AG10803 (cell line): Measurements from ENCODE around the gene FGD2.
A peak's percentile ranks its signal among the peaks of the same experiment; 100 is the strongest.

ENCODE experiments used
- DNase-seq: peaks from one replicate; pipeline ENCODE4 v3.0.0; 2010; ENCODE audit warnings: low read depth
- H3K4me3 ChIP-seq: 2 replicates; pipeline ENCODE4 v1.5.1; 2011; ENCODE audit warnings: mild to moderate bottlenecking, low read length, control low read depth
- TF ChIP-seq, protein P1 (sequence below): conservative IDR thresholded peaks from 2 replicates; pipeline ENCODE4 v1.5.1; 2011; ENCODE audit warnings: mild to moderate bottlenecking, low read length, control low read depth, inconsistent platforms

FGD2 gene

DNA sequence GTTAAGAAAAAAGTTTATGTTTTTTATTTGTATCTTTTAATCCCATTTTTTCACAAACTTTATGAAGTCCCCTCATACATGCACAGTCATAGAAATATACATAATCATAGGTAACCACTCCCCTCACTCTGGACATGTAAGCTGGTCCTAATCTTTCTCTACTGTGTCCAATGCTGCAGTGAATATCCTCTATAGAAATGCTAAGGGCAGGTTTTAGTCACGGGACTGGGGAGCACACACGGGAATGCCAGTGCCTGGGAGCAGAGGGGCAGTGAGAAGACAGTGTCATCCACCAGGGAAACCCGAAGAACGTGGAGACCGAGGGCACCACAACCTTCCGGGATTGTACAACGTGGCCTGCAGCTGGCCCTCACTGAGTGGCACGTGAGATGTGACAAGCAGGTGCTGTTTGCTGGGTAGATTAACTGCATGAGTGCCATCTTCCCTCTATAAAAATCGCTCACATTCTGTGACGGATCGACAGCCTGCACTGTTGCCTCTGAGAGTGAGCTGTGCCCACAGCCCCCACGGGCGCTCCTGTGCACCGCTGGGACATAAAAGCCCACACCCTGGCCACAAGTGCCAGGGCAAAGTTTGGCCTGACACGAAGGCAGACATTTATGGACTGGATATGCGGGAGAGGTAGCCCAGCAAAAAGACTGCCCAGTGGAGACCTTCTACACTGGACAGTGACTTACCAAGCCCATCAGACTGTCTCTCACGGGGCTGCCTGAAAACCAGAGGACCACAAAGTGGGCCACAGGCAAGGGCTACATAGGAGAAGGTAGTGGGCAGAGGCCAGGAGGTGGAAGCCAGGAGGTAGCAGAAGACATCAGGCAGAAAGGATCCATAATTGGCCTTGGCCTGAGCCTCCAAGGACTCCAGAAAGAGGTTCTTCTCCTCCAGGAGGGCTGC, 63.2 kb downstream of the FGD2 start:
- no peak for DNase-seq
- H3K4me3 ChIP-seq = no peak overlapping the region
- TF ChIP-seq, protein P1, sequence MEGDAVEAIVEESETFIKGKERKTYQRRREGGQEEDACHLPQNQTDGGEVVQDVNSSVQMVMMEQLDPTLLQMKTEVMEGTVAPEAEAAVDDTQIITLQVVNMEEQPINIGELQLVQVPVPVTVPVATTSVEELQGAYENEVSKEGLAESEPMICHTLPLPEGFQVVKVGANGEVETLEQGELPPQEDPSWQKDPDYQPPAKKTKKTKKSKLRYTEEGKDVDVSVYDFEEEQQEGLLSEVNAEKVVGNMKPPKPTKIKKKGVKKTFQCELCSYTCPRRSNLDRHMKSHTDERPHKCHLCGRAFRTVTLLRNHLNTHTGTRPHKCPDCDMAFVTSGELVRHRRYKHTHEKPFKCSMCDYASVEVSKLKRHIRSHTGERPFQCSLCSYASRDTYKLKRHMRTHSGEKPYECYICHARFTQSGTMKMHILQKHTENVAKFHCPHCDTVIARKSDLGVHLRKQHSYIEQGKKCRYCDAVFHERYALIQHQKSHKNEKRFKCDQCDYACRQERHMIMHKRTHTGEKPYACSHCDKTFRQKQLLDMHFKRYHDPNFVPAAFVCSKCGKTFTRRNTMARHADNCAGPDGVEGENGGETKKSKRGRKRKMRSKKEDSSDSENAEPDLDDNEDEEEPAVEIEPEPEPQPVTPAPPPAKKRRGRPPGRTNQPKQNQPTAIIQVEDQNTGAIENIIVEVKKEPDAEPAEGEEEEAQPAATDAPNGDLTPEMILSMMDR = no peak

DNA sequence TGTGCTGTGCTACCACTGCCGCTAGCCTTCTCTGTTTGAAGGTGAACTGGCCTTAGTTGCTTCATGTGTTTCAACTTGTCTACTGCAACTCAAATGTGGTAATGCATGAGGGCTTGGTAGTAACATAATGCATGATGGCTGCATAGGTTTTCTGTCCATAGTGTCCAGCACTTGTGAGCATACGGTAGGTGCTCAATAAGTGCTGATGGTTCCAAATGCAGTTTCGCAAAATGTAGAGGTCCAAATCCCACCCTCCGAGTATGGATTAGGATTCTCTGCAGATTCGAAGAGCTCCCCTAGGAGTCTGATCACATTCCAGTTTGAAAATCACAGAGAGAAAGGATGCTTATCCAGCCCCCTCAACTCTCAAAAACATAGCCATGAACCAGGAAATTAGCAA, 64.2 kb downstream of the FGD2 start:
- TF ChIP-seq, protein P1 = no peak
- no peak for DNase-seq
- no peak overlapping the region for H3K4me3 ChIP-seq

DNA sequence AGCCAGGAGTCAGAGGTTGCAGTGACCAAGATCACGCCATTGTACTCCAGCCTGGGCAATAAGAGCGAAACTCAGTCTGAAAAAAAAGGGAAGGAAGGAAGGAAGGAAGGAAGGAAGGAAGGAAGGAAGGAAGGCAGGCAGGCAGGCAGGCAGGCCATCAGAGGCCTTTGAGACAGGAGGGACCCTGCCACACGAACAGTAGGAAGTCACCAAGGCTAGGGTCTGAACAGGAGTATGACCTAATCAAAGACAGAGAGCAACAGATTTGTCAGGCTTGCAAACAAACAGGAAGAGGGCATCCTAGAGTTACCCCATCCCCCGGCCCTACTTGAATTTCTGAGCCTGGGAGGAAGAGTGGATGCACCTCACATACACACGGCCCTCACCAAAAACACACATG, 67.1 kb downstream of the FGD2 start:
- TF ChIP-seq, protein P1 = no peak
- no peak for DNase-seq
- no peak overlapping the region for H3K4me3 ChIP-seq

DNA sequence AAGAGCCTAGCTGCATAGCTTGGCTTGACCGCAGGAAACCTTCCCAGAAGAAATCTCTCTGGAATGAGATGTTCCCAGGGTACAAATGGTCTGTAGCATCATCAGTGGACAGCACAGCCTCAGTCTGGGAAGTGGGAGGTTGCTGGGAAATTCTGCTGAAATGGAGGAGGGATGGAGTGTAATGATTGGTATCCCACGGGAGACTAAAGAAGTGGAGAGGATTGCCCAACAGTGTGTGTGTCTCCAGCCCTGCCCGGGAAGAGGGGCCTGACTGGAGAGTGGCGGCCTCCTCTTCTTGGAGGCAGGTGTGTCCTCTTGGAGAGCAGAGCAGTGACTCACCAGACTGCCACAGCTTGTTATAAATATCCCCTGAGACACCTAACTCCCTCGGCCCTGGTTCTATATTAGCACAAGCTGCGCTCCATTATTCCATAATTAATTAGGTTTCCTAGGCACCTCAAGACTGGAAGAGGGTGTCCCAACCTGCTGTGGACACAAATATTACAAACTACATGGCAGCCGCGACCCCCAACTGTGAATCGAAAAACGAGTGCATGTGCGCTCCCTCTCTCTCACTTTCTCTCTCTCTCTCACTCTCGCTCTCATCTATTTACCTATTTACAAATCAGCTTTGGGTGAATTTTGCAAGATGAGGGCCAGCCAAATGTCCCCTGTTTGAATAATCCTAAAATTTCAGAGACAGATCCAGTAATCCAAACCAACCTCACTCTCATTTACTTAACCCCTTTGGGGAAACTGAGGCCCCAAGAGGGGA, 68.8 kb downstream of the FGD2 start:
- peak; percentile 78 for DNase-seq
- TF ChIP-seq, protein P1 = no peak

DNA sequence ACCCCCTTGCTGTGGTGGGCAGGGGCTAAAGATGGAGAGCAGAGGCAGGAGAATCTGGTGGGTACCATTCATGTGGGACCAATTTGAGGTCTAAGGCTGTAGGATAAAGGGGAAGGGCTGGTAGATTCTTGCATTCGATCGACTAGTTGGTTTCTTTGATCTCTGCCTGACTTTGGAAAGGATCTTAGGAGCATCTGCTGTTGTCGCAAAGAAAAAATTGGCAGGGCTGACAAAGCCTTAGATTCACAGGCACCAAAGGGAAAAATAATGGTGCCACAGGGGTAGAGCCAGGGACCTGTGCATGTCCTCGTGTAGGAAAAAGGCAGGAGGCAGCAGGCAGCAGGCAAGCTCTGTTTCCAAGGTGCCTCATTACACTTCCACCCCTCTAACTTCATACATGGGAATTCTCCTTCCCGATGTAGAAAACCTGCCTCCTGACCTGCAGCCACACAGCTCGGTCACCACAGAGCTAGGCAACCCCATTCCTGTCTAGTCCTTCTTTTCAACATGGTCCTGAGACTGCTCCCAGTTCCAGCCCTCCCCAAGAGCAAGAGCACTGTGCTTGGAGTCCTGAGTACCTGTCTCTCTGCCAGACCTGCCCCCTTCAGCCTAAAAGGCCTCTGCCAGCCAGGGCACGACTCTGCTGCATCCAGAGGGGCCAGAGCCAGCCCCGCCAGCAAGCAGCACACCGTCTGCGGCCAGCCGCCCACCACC, 71.9 kb downstream of the FGD2 start:
- DNase-seq = no peak
- H3K4me3 ChIP-seq = peak overlapping the region; percentile 17; the same call in 1 of the 2 replicates

More for the DNA sequence above, 68.8 kb downstream of the FGD2 start:
- no peak overlapping the region for H3K4me3 ChIP-seq

DNA sequence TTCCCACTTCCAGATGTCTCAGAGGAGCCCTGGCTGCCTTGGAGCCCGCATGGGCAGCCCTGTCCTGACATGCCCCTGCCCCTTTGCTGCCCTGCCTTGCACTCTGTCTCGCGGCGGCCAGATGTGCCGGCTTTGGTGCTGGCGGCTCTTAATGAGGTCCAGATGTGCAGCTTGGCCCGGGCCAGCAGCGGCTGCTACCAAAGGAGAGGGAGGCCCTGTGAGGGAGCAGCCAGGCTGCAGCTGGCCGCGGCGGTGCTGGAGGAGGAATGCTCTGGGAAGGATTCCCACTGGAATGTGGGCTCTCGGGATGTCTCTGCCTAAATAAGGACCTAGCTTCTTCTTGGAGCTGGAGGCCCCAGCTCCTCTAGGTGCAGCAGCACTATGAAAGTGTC, 72.4 kb downstream of the FGD2 start:
- peak; percentile 99 for DNase-seq
- peak overlapping the region; percentile 17; the same call in 1 of the 2 replicates for H3K4me3 ChIP-seq
- TF ChIP-seq, protein P1 = no peak

More for the DNA sequence above, 71.9 kb downstream of the FGD2 start:
- TF ChIP-seq, protein P1 = no peak
